HuH-7.5 (cell line): ENCODE measurements around the gene SECTM1.

Experiments used
- DNase-seq: peaks from one replicate; pipeline ENCODE4 v3.0.0; 2011; ENCODE audit warnings: low spot score

Gene SECTM1

GRCh38 chr17:82278786-82279391 lies 54.7 kb downstream of the SECTM1 start:
- no peak for DNase-seq

DNA sequence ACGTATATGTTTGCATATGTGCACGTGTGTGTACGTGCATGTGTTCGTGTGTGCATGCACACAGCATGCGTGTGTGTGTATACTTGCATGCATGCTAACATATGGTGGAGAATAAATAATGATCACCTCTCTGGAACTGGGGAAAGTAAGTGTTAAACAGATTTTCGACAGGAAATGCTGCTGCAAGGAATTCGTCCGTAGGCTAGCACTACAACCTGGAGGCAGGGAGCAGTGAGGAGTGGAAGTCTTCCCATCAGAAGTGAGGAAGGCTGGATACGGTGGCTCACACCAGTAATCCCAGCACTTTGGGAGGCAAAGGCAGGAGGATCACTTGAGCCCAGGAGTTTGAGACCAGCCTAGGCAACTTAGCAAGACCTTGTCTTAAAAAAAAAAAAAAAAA lies 55.3 kb downstream of the SECTM1 start:
- DNase-seq: no peak

- no peak for DNase-seq
Measured at GRCh38 chr17:82277851-82278250, 55.7 kb downstream of the SECTM1 start.

- DNase-seq: no peak
Measured at GRCh38 chr17:82276938-82277337, 56.6 kb downstream of the SECTM1 start.

- DNase-seq: no peak
Measured at GRCh38 chr17:82275326-82275725, 58.2 kb downstream of the SECTM1 start.

DNA sequence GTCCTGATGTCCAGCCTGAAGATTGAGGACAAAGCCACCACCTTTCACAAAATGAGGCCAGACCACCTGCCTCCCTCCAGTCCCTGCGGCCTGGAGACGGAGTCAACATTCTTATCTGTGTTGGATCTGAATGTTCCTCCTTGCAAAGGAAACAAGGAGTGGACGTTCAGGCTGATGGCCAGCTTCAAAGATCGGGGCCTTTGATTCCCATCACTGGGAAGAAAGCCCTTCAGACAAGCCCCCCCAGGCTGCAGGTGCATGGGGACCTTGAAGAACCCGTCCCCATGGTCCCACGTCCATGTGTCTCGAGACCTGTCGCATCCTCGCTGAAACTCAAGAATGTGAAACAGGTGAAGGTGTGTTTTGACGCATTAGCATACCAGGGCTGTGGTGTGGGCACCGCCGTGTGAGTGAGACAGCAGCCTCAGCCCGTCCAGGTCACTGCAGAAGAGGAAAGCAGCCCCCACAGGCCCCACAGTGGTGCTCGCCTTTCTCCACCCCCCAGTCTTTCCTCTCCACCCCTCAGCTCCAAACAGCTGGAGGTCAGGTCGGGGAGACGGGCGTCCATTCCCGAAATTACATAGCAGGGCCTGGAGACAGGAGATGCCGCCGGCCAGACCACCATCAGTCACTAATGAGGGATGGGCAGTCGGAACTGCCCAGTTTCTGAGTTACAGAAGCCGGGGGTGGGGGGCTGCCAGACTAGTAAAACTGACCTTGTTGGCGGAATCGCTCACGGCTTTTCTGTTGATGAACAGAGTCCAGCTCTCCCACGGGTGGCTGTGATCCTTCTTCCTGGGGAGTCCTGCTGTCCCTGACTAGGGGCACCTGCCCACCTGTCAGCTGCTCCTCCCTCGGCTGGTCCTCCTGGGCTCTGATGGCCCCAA lies 59.2 kb downstream of the SECTM1 start:
- no peak for DNase-seq

- peak; percentile 89 for DNase-seq
Measured at GRCh38 chr17:82273327-82274133, 60.0 kb downstream of the SECTM1 start, which contains the start of gene CSNK1D. CSNK1D (minus strand) TSS chr17:82273700; CDS start chr17:82273381, 319 bp downstream.

- peak; percentile 71 for DNase-seq
Measured at GRCh38 chr17:82272495-82273326, 60.9 kb downstream of the SECTM1 start.

DNA sequence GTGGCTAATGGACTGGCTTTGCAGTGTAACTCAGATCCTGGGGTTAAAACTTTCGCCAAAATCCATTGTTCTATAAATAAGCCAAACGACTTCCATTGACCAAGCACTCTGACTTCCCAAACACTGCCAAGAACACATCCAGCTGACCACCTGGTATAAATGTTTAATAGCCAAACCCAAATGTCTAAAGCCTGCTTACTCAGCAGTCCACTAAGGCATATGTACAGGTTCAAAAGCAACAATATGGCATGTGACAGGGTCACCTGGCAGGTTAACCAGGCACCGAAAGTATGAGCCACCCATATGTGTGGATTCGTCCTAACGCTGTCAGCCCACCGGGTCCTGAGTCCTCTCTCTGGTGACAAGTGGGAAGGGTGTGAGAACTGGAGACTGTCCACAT lies 62.2 kb downstream of the SECTM1 start:
- no peak for DNase-seq
